HCT116 (cell line): ENCODE results near the gene HS3ST2. TPM values are rescaled to one million over a fixed set of nuclear protein-coding genes. Genes with fewer than 3 reads are reported as not detected.
A peak's percentile ranks its signal among the peaks of the same experiment; 100 is the strongest.

Experiments
- ATAC-seq: fragments of 200-7000 bp; cut with Tn5 transposase; 2 replicates; pipeline ENCODE4 v1.9.1; 2020; ENCODE audit warnings: mild to moderate bottlenecking, moderate library complexity
- BruUV-seq: library from RNA; stranded (reverse); fragments of 400-500 nt; replicated peaks from 2 replicates; lab custom pipeline; 2021; lab: Mats Ljungman, UMichigan
- CTCF ChIA-PET: fragments of 300-600 bp; sonication (Branson Sonifier 250); formaldehyde crosslinking; loops from one replicate; lab custom pipeline; 2021; ENCODE audit warnings: antibody characterized with exemption; lab: Charles Lee
- POLR2A ChIA-PET: fragments of 300-600, 350-600 bp; sonication (Branson Sonifier 250); formaldehyde crosslinking; loops from one replicate; lab custom pipeline; 2021; ENCODE audit warnings: antibody characterized with exemption; lab: Charles Lee
- RAD21 ChIA-PET, 2 experiments: fragments of 300-600 bp; sonication (Branson Sonifier 250); formaldehyde crosslinking; loops; one replicate each; lab custom pipeline; 2023; ENCODE audit warnings: low total read pairs in 2 of 2; ENCODE audit not compliant: uncharacterized antibody in 2 of 2, unreplicated experiment in 2 of 2, low non-redundant PET in 1 of 2; lab: Charles Lee
- DNase-seq: peaks from one replicate; pipeline ENCODE4 v3.0.0-alpha.2; 2010; ENCODE audit warnings: low read depth, low spot score
- H2AFZ ChIP-seq: fragments of 200-600 bp; shearing (Covaris generic), sonication (generic); 2 replicates; pipeline ENCODE4 v1.6.1; 2017; ENCODE audit warnings: low read depth, mixed run types, mixed read lengths, antibody characterized with exemption, low read length; ENCODE audit not compliant: poor library complexity, severe bottlenecking
- H3K27ac ChIP-seq: 2 replicates; pipeline ENCODE4 v1.5.1; 2012; ENCODE audit warnings: low read depth, low read length
- H3K27me3 ChIP-seq: fragments of 200-600 bp; sonication (generic); 2 replicates; pipeline ENCODE4 v1.6.1; 2016; ENCODE audit warnings: mixed run types, low read length, mixed read lengths; ENCODE audit not compliant: insufficient read depth
- H3K36me3 ChIP-seq, 2 experiments: fragments of 200-500 bp in 1 of 2; fragments of 200-600 bp in 1 of 2; sonication (Bioruptor generic) in 1 of 2; sonication (generic) in 1 of 2; 2 replicates each; pipeline versions ENCODE4 v1.5.1 to v1.6.1; 2014 to 2016; ENCODE audit warnings: low read length in 2 of 2, inconsistent platforms in 1 of 2, mixed read lengths in 1 of 2, mixed run types in 1 of 2; ENCODE audit not compliant: insufficient read depth in 2 of 2, control insufficient read depth in 1 of 2
- H3K4me1 ChIP-seq, 2 experiments: fragments of 200-600 bp in 1 of 2; sonication (generic) in 1 of 2; 2 replicates each; pipeline versions ENCODE4 v1.5.1 to v1.6.1; 2012 to 2017; ENCODE audit warnings: low read length in 2 of 2, inconsistent platforms in 1 of 2, mild to moderate bottlenecking in 1 of 2, mixed read lengths in 1 of 2, mixed run types in 1 of 2, moderate library complexity in 1 of 2; ENCODE audit not compliant: insufficient read depth in 2 of 2, control insufficient read depth in 1 of 2
- H3K4me2 ChIP-seq: fragments of 200-600 bp; sonication (generic); 2 replicates; pipeline ENCODE4 v1.6.1; 2017; ENCODE audit warnings: mixed run types, low read length, mixed read lengths
- H3K4me3 ChIP-seq, 2 experiments: fragments of 200-600 bp in 1 of 2; sonication (generic) in 1 of 2; replicated peaks in 1 of 2; 2 replicates each; pipeline ENCODE4 v1.5.1; 2011 to 2016; ENCODE audit warnings: low read length in 2 of 2, control low read depth in 1 of 2, low read depth in 1 of 2, mild to moderate bottlenecking in 1 of 2, mixed read lengths in 1 of 2, mixed run types in 1 of 2
- H3K79me2 ChIP-seq: fragments of 200-600 bp; sonication (generic); 2 replicates; pipeline ENCODE4 v1.6.1; 2017; ENCODE audit warnings: mild to moderate bottlenecking, mixed run types, low read length, moderate library complexity, mixed read lengths; ENCODE audit not compliant: insufficient read depth
- H3K9ac ChIP-seq: fragments of 200-600 bp; sonication (generic); 2 replicates; pipeline ENCODE4 v1.6.1; 2016; ENCODE audit warnings: low read length, mixed read lengths
- H3K9me2 ChIP-seq: fragments of 200-600 bp; sonication (generic), shearing (Covaris generic); 2 replicates; pipeline ENCODE4 v1.6.1; 2017; ENCODE audit warnings: mixed run types, mild to moderate bottlenecking, moderate library complexity; ENCODE audit not compliant: insufficient read depth
- H3K9me3 ChIP-seq, 2 experiments: fragments of 200-500 bp in 1 of 2; fragments of 200-600 bp in 1 of 2; sonication (Bioruptor generic) in 1 of 2; sonication (generic) in 1 of 2; 2 replicates each; pipeline ENCODE4 v1.6.1; 2014 to 2017; ENCODE audit warnings: low read length in 2 of 2, mixed read lengths in 2 of 2, inconsistent platforms in 1 of 2, low read depth in 1 of 2, mild to moderate bottlenecking in 1 of 2, mixed run types in 1 of 2, moderate library complexity in 1 of 2; ENCODE audit not compliant: control insufficient read depth in 1 of 2, insufficient read depth in 1 of 2
- H4K20me1 ChIP-seq: fragments of 200-600 bp; sonication (generic), shearing (Covaris generic); 2 replicates; pipeline ENCODE4 v1.6.1; 2017; ENCODE audit warnings: mixed run types, mild to moderate bottlenecking, moderate library complexity; ENCODE audit not compliant: insufficient read depth
- CBX3 ChIP-seq: IDR thresholded peaks from 2 replicates; pipeline ENCODE4 v1.6.1; 2012; ENCODE audit warnings: low read depth
- CEBPB ChIP-seq: IDR thresholded peaks from 2 replicates; pipeline ENCODE4 v1.6.1; 2012; ENCODE audit warnings: low read depth
- ELF1 ChIP-seq: IDR thresholded peaks from 2 replicates; pipeline ENCODE4 v1.6.1; 2012; ENCODE audit warnings: low read depth, borderline replicate concordance
- EZH2 ChIP-seq: fragments of 200-600 bp; sonication (generic); IDR thresholded peaks from 2 replicates; pipeline ENCODE4 v1.6.1; 2017; ENCODE audit warnings: antibody characterized with exemption, mixed run types
- JUND ChIP-seq: IDR thresholded peaks from 2 replicates; pipeline ENCODE4 v1.6.1; 2012
- POLR2A ChIP-seq: IDR thresholded peaks from 2 replicates; pipeline ENCODE4 v1.7.0; 2011; ENCODE audit warnings: borderline replicate concordance; ENCODE audit not compliant: insufficient read depth, insufficient read length; ENCODE audit errors: extremely low read depth
- POLR2AphosphoS5 ChIP-seq: IDR thresholded peaks from 2 replicates; pipeline ENCODE4 v1.6.1; 2011; ENCODE audit warnings: mild to moderate bottlenecking, low read depth, low read length, moderate library complexity
- RAD21 ChIP-seq: IDR thresholded peaks from 2 replicates; pipeline ENCODE4 v1.6.1; 2012; ENCODE audit warnings: low read depth, mild to moderate bottlenecking
- REST ChIP-seq: IDR thresholded peaks from 2 replicates; pipeline ENCODE4 v1.6.1; 2012; ENCODE audit warnings: low read depth
- SP1 ChIP-seq: IDR thresholded peaks from 2 replicates; pipeline ENCODE4 v1.6.1; 2012; ENCODE audit warnings: low read depth
- YY1 ChIP-seq: IDR thresholded peaks from 2 replicates; pipeline ENCODE4 v1.6.1; 2011; ENCODE audit warnings: low read length, low read depth, moderate library complexity, mild to moderate bottlenecking; ENCODE audit not compliant: insufficient replicate concordance; ENCODE audit errors: extremely low read depth
- ZBTB33 ChIP-seq: IDR thresholded peaks from 2 replicates; pipeline ENCODE4 v1.6.1; 2011; ENCODE audit warnings: mild to moderate bottlenecking, low read length, moderate library complexity; ENCODE audit not compliant: insufficient replicate concordance; ENCODE audit errors: extremely low read depth
- ZFX ChIP-seq: fragments of 450-650 bp; IDR thresholded peaks from 2 replicates; pipeline ENCODE4 v1.6.1; 2017
- intact Hi-C: fragments of 100-400 bp; cut with micrococcal nuclease; formaldehyde crosslinking; loops from 2 replicates; pipeline ENCODE4 v1.10.0; 2022
- total RNA-seq: library from RNA; stranded (reverse); gene quantifications from one replicate; pipeline ENCODE4 v1.2.1, GENCODE V29; 2021; ENCODE audit not compliant: unreplicated experiment

HS3ST2 gene
- total RNA-seq, 1 experiment from 2014 or later, result not detected

- Histone ChIP-seq H3K4me1 (no peaks in the 10 kb centered on the region), H3K4me2 (no peak overlapping the region), H3K27me3 (peaks cover 34% of the 10 kb centered on the region), H3K9me2 (no peaks in the 10 kb centered on the region), H3K27ac (no peak overlapping the region), H3K9ac (no peak overlapping the region), H3K79me2 (no peaks in the 10 kb centered on the region), H3K4me3 (no peak overlapping the region)
- RAD21 ChIA-PET, result no interaction called here
- CTCF ChIA-PET, result no interaction called here
- ATAC-seq (no peak), DNase-seq (no peak)
- TF ChIP-seq EZH2 (no peak), REST (peak; percentile 39), RAD21 (no peak)
- TF ChIP-seq, all 23 proteins: peak for 1
- no peaks in the 10 kb centered on the region for H3K36me3 ChIP-seq
- H3K9me3 ChIP-seq, result no peaks in the 10 kb centered on the region
- no TSS peak for BruUV-seq
- H2AFZ ChIP-seq, result no peak overlapping the region
- no peaks in the 10 kb centered on the region for H4K20me1 ChIP-seq
- intact Hi-C loops, result no loop called here
- POLR2A ChIA-PET, result no interaction called here
Observed at GRCh38 chr16:22888791-22889190, 74.8 kb downstream of the HS3ST2 start.

- ATAC-seq (no peak), DNase-seq (no peak)
- Histone ChIP-seq H4K20me1 (no peaks in the 10 kb centered on the region), H3K9me3 (no peaks in the 10 kb centered on the region), H3K27me3 (peaks cover 32% of the 10 kb centered on the region), H3K9me2 (no peaks in the 10 kb centered on the region), H3K4me3 (no peak overlapping the region), H3K79me2 (no peaks in the 10 kb centered on the region), H3K27ac (no peak overlapping the region), H3K9ac (no peak overlapping the region), H2AFZ (no peak overlapping the region), H3K4me1 (no peaks in the 10 kb centered on the region), H3K36me3 (no peaks in the 10 kb centered on the region), H3K4me2 (no peak overlapping the region)
- BruUV-seq, result no TSS peak
- POLR2A ChIA-PET, result no interaction called here
- CTCF ChIA-PET, result no interaction called here
- RAD21 ChIA-PET, result no interaction called here
- intact Hi-C loops, result no loop called here
- TF ChIP-seq POLR2A, result no peak
- TF ChIP-seq RAD21, result no peak
- no peak for TF ChIP-seq SP1
- TF ChIP-seq POLR2AphosphoS5, result no peak
- TF ChIP-seq EZH2, result no peak
- no peak for TF ChIP-seq ZBTB33
- no peak for TF ChIP-seq CBX3
- no peak for TF ChIP-seq YY1
- no peak for TF ChIP-seq JUND
- TF ChIP-seq CEBPB, result no peak
- TF ChIP-seq ELF1, result no peak
- no peak for TF ChIP-seq ZFX
Observed at GRCh38 chr16:22890976-22891375, 77.0 kb downstream of the HS3ST2 start.
